K562 (cell line): ENCODE measurements around the gene YARS1. TPM values are rescaled to one million over a fixed set of nuclear protein-coding genes. Genes with fewer than 3 reads are reported as not detected.

Experiments
- CHD2 ChIP-seq: IDR thresholded peaks from 2 replicates; pipeline ENCODE4 v1.6.1; 2011; ENCODE audit warnings: low read depth, low read length
- CREBBP ChIP-seq: IDR thresholded peaks from one replicate; pipeline ENCODE4 v1.6.1; 2012; ENCODE audit warnings: low read depth, mild to moderate bottlenecking, control low read depth, inconsistent platforms, low read length
- CXXC5 ChIP-seq: fragments of 250-450 bp; sonication (Bioruptor Pico); IDR thresholded peaks from 2 replicates; pipeline ENCODE4 v1.8.0; 2022; ENCODE audit warnings: inconsistent platforms, mild to moderate bottlenecking, moderate library complexity
- GABPB2 ChIP-seq: fragments of 250-450 bp; sonication (Bioruptor Pico); conservative IDR thresholded peaks from 2 replicates; pipeline ENCODE4 v1.5.1; 2021; ENCODE audit warnings: mild to moderate bottlenecking
- HMGXB4 ChIP-seq: sonication (generic); formaldehyde crosslinking; IDR thresholded peaks from 2 replicates; pipeline ENCODE4 v1.8.1; 2023; ENCODE audit warnings: mild to moderate bottlenecking, missing genetic modification reagents
- HNRNPL ChIP-seq: fragments of 200-400 bp; formaldehyde crosslinking; IDR thresholded peaks from 2 replicates; pipeline ENCODE4 v1.6.1; 2017; ENCODE audit warnings: low read depth, mild to moderate bottlenecking, low read length
- HNRNPLL ChIP-seq: fragments of 200-400 bp; formaldehyde crosslinking; IDR thresholded peaks from 2 replicates; pipeline ENCODE4 v1.6.1; 2017; ENCODE audit warnings: low read length, low read depth, mild to moderate bottlenecking; ENCODE audit not compliant: poor library complexity, severe bottlenecking
- MBD1 ChIP-seq: fragments of 250-450 bp; sonication (Bioruptor Pico); IDR thresholded peaks from 2 replicates; pipeline ENCODE4 v1.8.0; 2022; ENCODE audit warnings: inconsistent platforms
- MYC ChIP-seq, 2 experiments: fragments of 250-450 bp in 1 of 2; sonication (Bioruptor Pico) in 1 of 2; IDR thresholded peaks; 2 replicates each; pipeline versions ENCODE4 v1.5.1 to v1.6.1; 2012 to 2021; ENCODE audit warnings: low read depth in 2 of 2, borderline replicate concordance in 1 of 2, improper control_type of control experiment in 1 of 2, low read length in 1 of 2, mild to moderate bottlenecking in 1 of 2, moderate library complexity in 1 of 2
- NR4A1 ChIP-seq, 2 experiments: fragments of 250-450 bp in 1 of 2; fragments of 450-650 bp in 1 of 2; sonication (Bioruptor Pico) in 1 of 2; IDR thresholded peaks; 2 replicates each; pipeline versions ENCODE4 v1.4.0 to v1.6.1; 2016 to 2020; ENCODE audit warnings: mild to moderate bottlenecking in 2 of 2, missing compliant biosample characterization in 1 of 2, missing genetic modification characterization in 1 of 2, moderate library complexity in 1 of 2
- NRF1 ChIP-seq, 2 experiments: fragments of 450-650 bp; IDR thresholded peaks in 1 of 2; conservative IDR thresholded peaks in 1 of 2; 2 replicates each; pipeline ENCODE4 v1.6.1; 2014; ENCODE audit warnings: mild to moderate bottlenecking in 2 of 2
- PATZ1 ChIP-seq: fragments of 250-450 bp; sonication (Bioruptor Pico); IDR thresholded peaks from 2 replicates; pipeline ENCODE4 v1.5.0; 2020; ENCODE audit warnings: mild to moderate bottlenecking, borderline replicate concordance
- PHB2 ChIP-seq: fragments of 450-650 bp; IDR thresholded peaks from 2 replicates; pipeline ENCODE4 v1.6.1; 2017; ENCODE audit warnings: low read depth
- SAFB ChIP-seq: fragments of 200-400 bp; formaldehyde crosslinking; IDR thresholded peaks from 2 replicates; pipeline ENCODE4 v1.6.1; 2017; ENCODE audit warnings: low read depth, low read length, borderline replicate concordance
- SPI1 ChIP-seq: IDR thresholded peaks from 2 replicates; pipeline ENCODE4 v1.6.1; 2011; ENCODE audit warnings: low read depth, low read length, control low read depth, borderline replicate concordance
- SREBF1 ChIP-seq: fragments of 150-350 bp; IDR thresholded peaks from 2 replicates; pipeline ENCODE4 v1.6.1; 2014; ENCODE audit warnings: antibody characterized with exemption, low read depth, low read length, borderline replicate concordance
- XRCC5 ChIP-seq: fragments of 200-400 bp; formaldehyde crosslinking; IDR thresholded peaks from 2 replicates; pipeline ENCODE4 v1.6.1; 2017; ENCODE audit warnings: low read depth, mild to moderate bottlenecking, low read length
- ZC3H4 ChIP-seq: sonication (generic); formaldehyde crosslinking; IDR thresholded peaks from 2 replicates; pipeline ENCODE4 v1.9.0; 2021; ENCODE audit warnings: missing genetic modification reagents, borderline replicate concordance
- ZNF277 ChIP-seq: fragments of 250-450 bp; sonication (Bioruptor Pico); IDR thresholded peaks from 2 replicates; pipeline ENCODE4 v1.8.0; 2022; ENCODE audit warnings: inconsistent platforms, mild to moderate bottlenecking, moderate library complexity, borderline replicate concordance
- ZNF644 ChIP-seq: fragments of 200-800 bp; sonication (Bioruptor generic); IDR thresholded peaks from 2 replicates; pipeline ENCODE4 v1.6.1; 2016; ENCODE audit warnings: low read depth, missing genetic modification characterization, missing compliant biosample characterization
- polyA plus RNA-seq, 8 experiments: library from polyadenylated mRNA; depleted of rRNA in 4 of 8; stranded (reverse) in 5 of 8; unstranded in 3 of 8; fragments of >200 nt; fragmentation: Nextera tagmentation in 2 of 8; fragmentation: Illumina TruSeq in 1 of 8; extraction: Ambion mirVana in 2 of 8; extraction: Trizol in 1 of 8; gene quantifications; 2 replicates each; pipeline versions ENCODE4 v1.2.1 to v1.2.3, GENCODE V29; 2011 to 2014; ENCODE audit warnings: inconsistent platforms in 1 of 8, missing spikeins in 1 of 8
- total RNA-seq, 7 experiments: library from RNA; depleted of rRNA in 6 of 7; stranded (reverse); fragments of >200 nt in 6 of 7; fragmentation: Illumina TruSeq in 2 of 7; extraction: Trizol in 2 of 7; gene quantifications; 2 replicates each; pipeline versions ENCODE4 v1.2.1 to v1.2.3, GENCODE V29; 2011 to 2021; ENCODE audit warnings: low replicate concordance in 1 of 7

The YARS1 gene
- total and polyA plus RNA-seq, 9 of the 15 experiments (the other 6 are each of a cell fraction or from before 2014, with no cell fraction given), result 66.2 to 336 (median 201) TPM

- TF ChIP-seq ZC3H4 (CRISPR knock-in tag) (no peak), SAFB (peak; percentile 82), PHB2 (no peak), MBD1 (CRISPR knock-in tag) (no peak), ZNF277 (CRISPR knock-in tag) (no peak), MYC (IDR thresholded peaks at IDR 0.05; ENCODE audit: low read depth, low read length) (peak; percentile 100), MYC (CRISPR knock-in tag; IDR thresholded peaks at IDR 0.05; ENCODE audit: borderline replicate concordance, low read depth) (peak; percentile 100), CXXC5 (CRISPR knock-in tag) (peak; percentile 97), NR4A1 (CRISPR knock-in tag; IDR thresholded peaks at IDR 0.05) (no peak), NR4A1 (tag; IDR thresholded peaks at IDR 0.05) (peak; percentile 81), PATZ1 (no peak), CREBBP (no peak), HNRNPL (peak; percentile 73), HNRNPLL (peak; percentile 75), XRCC5 (peak; percentile 100), NRF1 (conservative IDR thresholded peaks at IDR 0.05 in 1 of 2, IDR thresholded peaks at IDR 0.05 in 1 of 2) (peak; percentile 83 to 86), GABPB2 (CRISPR knock-in tag) (no peak), SREBF1 (peak; percentile 93), CHD2 (peak; percentile 62; the same call in 1 of the 2 replicates), HMGXB4 (CRISPR knock-in tag) (peak; percentile 99), SPI1 (no peak), ZNF644 (tag) (no peak; the same call in 1 of the 2 replicates)
Measured at GRCh38 chr1:32817159-32817814, at the start of gene YARS1, which contains the start of gene S100PBP (continued).
